Sigmoid colon (tissue), 4 donors: ENCODE data around the gene PTPRT.

Experiments used
- POLR2A ChIP-seq, 2 donors: fragments of 450-650 bp; IDR thresholded peaks; one replicate each; pipeline ENCODE4 v1.6.1; 2016; ENCODE audit warnings: antibody characterized with exemption in 2 of 2, mild to moderate bottlenecking in 2 of 2, moderate library complexity in 2 of 2
- POLR2AphosphoS5 ChIP-seq, 4 donors: sonication (generic); formaldehyde crosslinking; IDR thresholded peaks; one replicate each; pipeline ENCODE4 v1.6.1; 2017; ENCODE audit warnings: antibody characterized with exemption in 4 of 4

GRCh38 chr20:43229696-43230095 lies 40.0 kb upstream of the PTPRT start:
- no peak for TF ChIP-seq POLR2A (IDR thresholded peaks at IDR 0.05)
- TF ChIP-seq POLR2AphosphoS5 (IDR thresholded peaks at IDR 0.05) = no peak
